Activated CD4-positive, alpha-beta T cell treated with anti-CD3 and anti-CD28 coated beads for 36 hours (primary cell): ENCODE results near the gene TBCD. TPM values are rescaled to one million over a fixed set of nuclear protein-coding genes. Genes with fewer than 3 reads are reported as not detected.
"Not testable (repeated sequence)": the region's sequence is repeated elsewhere in the genome, so short reads cannot be mapped to it uniquely, and the experiment has no call there.

Source experiments
- ATAC-seq: fragments of 200-7000 bp; cut with Tn5 transposase; one replicate; pipeline ENCODE4 v1.10.0; 2021; ENCODE audit warnings: mild to moderate bottlenecking, moderate library complexity
- CTCF ChIA-PET: fragments of 350-600 bp; sonication (Branson Sonifier 250); formaldehyde crosslinking; loops from one replicate; lab custom pipeline; 2021; ENCODE audit warnings: antibody characterized with exemption; lab: Charles Lee
- POLR2A ChIA-PET: fragments of 350-600 bp; sonication (Branson Sonifier 250); formaldehyde crosslinking; loops from one replicate; lab custom pipeline; 2021; ENCODE audit warnings: antibody characterized with exemption, inconsistent platforms; lab: Charles Lee
- DNase-seq: peaks from one replicate; pipeline ENCODE4 v3.0.0-alpha.2; 2020
- H3K27ac Mint-ChIP-seq: one replicate; pipeline ENCODE4 v1.8.0; 2021; ENCODE audit warnings: mixed read lengths
- H3K27me3 Mint-ChIP-seq: one replicate; pipeline ENCODE4 v1.8.0; 2021; ENCODE audit warnings: mixed read lengths
- H3K36me3 Mint-ChIP-seq: one replicate; pipeline ENCODE4 v1.8.0; 2021; ENCODE audit warnings: low read depth, mixed read lengths
- H3K4me1 Mint-ChIP-seq: one replicate; pipeline ENCODE4 v1.8.0; 2021; ENCODE audit warnings: mixed read lengths
- H3K4me3 Mint-ChIP-seq: one replicate; pipeline ENCODE4 v1.8.0; 2021; ENCODE audit warnings: mild to moderate bottlenecking, moderate library complexity, mixed read lengths
- H3K9me3 Mint-ChIP-seq: one replicate; pipeline ENCODE4 v1.8.0; 2021; ENCODE audit warnings: low read depth, mixed read lengths
- intact Hi-C, 2 experiments: fragments of 100-400 bp; cut with DNase I in 1 of 2; cut with micrococcal nuclease in 1 of 2; formaldehyde crosslinking; loops; one replicate each; pipeline versions ENCODE4 v1.14.2 to v1.15.1; 2022 to 2024; cut with DNase I, micrococcal nuclease
- total RNA-seq, 2 experiments: library from RNA; stranded (reverse); gene quantifications; one replicate each; pipeline ENCODE4 v1.2.3, GENCODE V29; 2021

TBCD gene
- total RNA-seq, 2 experiments from 2014 or later, result 83.3 to 97.2 TPM

- H3K4me3 Mint-ChIP-seq, result no peak overlapping the region
These were observed 694 bp upstream of the TBCD start for GRCh38 chr17:82751171-82751570.

GRCh38 chr17:82752371-82753200 is 721 bp downstream of the TBCD start:
- intact Hi-C loops, result loop anchor here (1.0 to 5.0 kb wide), 5 partner anchors 35 to 334 kb away; partner anchors contain the start of genes FN3KRP (in 2 of the 2), HEXD (in 1 of the 2), NARF (in 1 of the 2) and OGFOD3 (in 1 of the 2)
- Mint-ChIP-seq H3K4me3 (peak overlapping the region; percentile 84), H3K27me3 (no peaks in the 10 kb centered on the region), H3K36me3 (peaks cover 23% of the 10 kb centered on the region), H3K4me1 (peaks cover 26% of the 10 kb centered on the region), H3K9me3 (peaks cover 2% of the 10 kb centered on the region), H3K27ac (no peak overlapping the region)
- POLR2A ChIA-PET, result interaction anchor here (0.7 kb wide), 1 partner anchor 253 kb away, joined by 3 read pairs; no protein-coding TSS in a partner anchor
- DNase-seq (no peak), ATAC-seq (peak; percentile 34)
- CTCF ChIA-PET, result interaction anchor here (1.7 kb wide), 1 partner anchor 11 kb away, joined by 5 read pairs; no protein-coding TSS in a partner anchor

More at GRCh38 chr17:82751171-82751570, 694 bp upstream of the TBCD start:
- ATAC-seq, result peak; percentile 34
- DNase-seq, result no peak
- peaks cover 21% of the 10 kb centered on the region for H3K36me3 Mint-ChIP-seq
- no peak overlapping the region for H3K27ac Mint-ChIP-seq
- CTCF ChIA-PET, result no interaction called here
- no peaks in the 10 kb centered on the region for H3K27me3 Mint-ChIP-seq
- H3K9me3 Mint-ChIP-seq, result peaks cover 7% of the 10 kb centered on the region
- H3K4me1 Mint-ChIP-seq, result peaks cover 26% of the 10 kb centered on the region
- intact Hi-C loops, result loop anchor here (1.0 to 5.0 kb wide), 7 partner anchors 16 to 301 kb away; partner anchors contain the start of genes CYBC1 (in 1 of the 2), FN3K (in 1 of the 2), FN3KRP (in 1 of the 2) and FOXK2 (in 1 of the 2)
- POLR2A ChIA-PET, result no interaction called here

- Mint-ChIP-seq H3K9me3 (peaks cover 2% of the 10 kb centered on the region), H3K27ac (no peak overlapping the region), H3K4me1 (peaks cover 26% of the 10 kb centered on the region), H3K36me3 (peaks cover 23% of the 10 kb centered on the region), H3K4me3 (peak overlapping the region; percentile 84), H3K27me3 (no peaks in the 10 kb centered on the region)
- DNase-seq (no peak), ATAC-seq (no peak)
- intact Hi-C loops, result loop anchor here in 1 of 2 experiments (2.0 to 5.0 kb wide), 2 partner anchors 36 to 106 kb away; partner anchors contain the start of gene FN3KRP
- POLR2A ChIA-PET, result interaction anchor here (0.7 kb wide), 1 partner anchor 253 kb away, joined by 3 read pairs; no protein-coding TSS in a partner anchor
- CTCF ChIA-PET, result interaction anchor here (1.7 kb wide), 1 partner anchor 11 kb away, joined by 5 read pairs; no protein-coding TSS in a partner anchor
These were observed 1.3 kb downstream of the TBCD start for GRCh38 chr17:82753201-82753464.

GRCh38 chr17:82754297-82755208 is 2.7 kb downstream of the TBCD start:
- intact Hi-C loops, result loop anchor here in 1 of 2 experiments (5.0 kb wide), 1 partner anchor 37 kb away; the partner anchor contains the start of gene FN3KRP
- Mint-ChIP-seq H3K36me3 (peaks cover 17% of the 10 kb centered on the region), H3K4me3 (peak overlapping the region; percentile 40), H3K27me3 (no peaks in the 10 kb centered on the region), H3K4me1 (peaks cover 26% of the 10 kb centered on the region), H3K9me3 (no peaks in the 10 kb centered on the region), H3K27ac (no peak overlapping the region)
- ChIA-PET CTCF (interaction anchor here (0.6 to 1.1 kb wide), 3 partner anchors 56 to 330 kb away, joined by 3 to 4 read pairs (median 3); partner anchors contain the start of gene RAB40B), POLR2A (no interaction called here)
- DNase-seq, result peak; percentile 42
- no peak for ATAC-seq

- DNase-seq, result no peak
- intact Hi-C loops, result no loop called here
- no peak overlapping the region for H3K4me3 Mint-ChIP-seq
- H3K27ac Mint-ChIP-seq, result no peak overlapping the region
- H3K36me3 Mint-ChIP-seq, result peaks cover 16% of the 10 kb centered on the region
- POLR2A ChIA-PET, result no interaction called here
- H3K4me1 Mint-ChIP-seq, result peaks cover 26% of the 10 kb centered on the region
- no peak for ATAC-seq
- no peaks in the 10 kb centered on the region for H3K27me3 Mint-ChIP-seq
- H3K9me3 Mint-ChIP-seq, result no peaks in the 10 kb centered on the region
- CTCF ChIA-PET, result interaction anchor here (0.7 kb wide), 1 partner anchor 84 kb away, joined by 3 read pairs; no protein-coding TSS in a partner anchor
These were observed 4.3 kb downstream of the TBCD start for GRCh38 chr17:82756166-82756565.

- no peak overlapping the region for H3K4me3 Mint-ChIP-seq
- no peak overlapping the region for H3K27ac Mint-ChIP-seq
- ATAC-seq (no peak), DNase-seq (no peak)
- H3K4me1 Mint-ChIP-seq, result peaks cover 7% of the 10 kb centered on the region
- CTCF ChIA-PET, result interaction anchor here (1.1 to 2.5 kb wide), 3 partner anchors 12 to 97 kb away, joined by 3 to 6 read pairs (median 5); no protein-coding TSS in a partner anchor
- H3K9me3 Mint-ChIP-seq, result no peaks in the 10 kb centered on the region
- POLR2A ChIA-PET, result interaction anchor here (0.6 kb wide), 1 partner anchor 48 kb away, joined by 4 read pairs; no protein-coding TSS in a partner anchor
- H3K36me3 Mint-ChIP-seq, result peaks cover 43% of the 10 kb centered on the region
- H3K27me3 Mint-ChIP-seq, result no peaks in the 10 kb centered on the region
- intact Hi-C loops, result loop anchor here (5.0 kb wide), 2 partner anchors 98 to 413 kb away; no protein-coding TSS in a partner anchor
These were observed 13.5 kb downstream of the TBCD start for GRCh38 chr17:82765371-82765770.

GRCh38 chr17:82767041-82767754 is 15.3 kb downstream of the TBCD start:
- no peak overlapping the region for H3K4me3 Mint-ChIP-seq
- ChIA-PET CTCF (interaction anchor here (0.6 to 2.8 kb wide), 4 partner anchors 98 to 645 kb away, joined by 3 to 12 read pairs (median 4); no protein-coding TSS in a partner anchor), POLR2A (no interaction called here)
- H3K27me3 Mint-ChIP-seq, result no peaks in the 10 kb centered on the region
- intact Hi-C loops, result loop anchor here (1.0 to 5.0 kb wide), 3 partner anchors 99 to 415 kb away; no protein-coding TSS in a partner anchor
- ATAC-seq (peak; percentile 61), DNase-seq (peak; percentile 78)
- no peak overlapping the region for H3K27ac Mint-ChIP-seq
- no peaks in the 10 kb centered on the region for H3K9me3 Mint-ChIP-seq
- H3K4me1 Mint-ChIP-seq, result peaks cover 7% of the 10 kb centered on the region
- peaks cover 42% of the 10 kb centered on the region for H3K36me3 Mint-ChIP-seq

GRCh38 chr17:82769041-82769440 is 17.2 kb downstream of the TBCD start:
- Mint-ChIP-seq H3K27ac (no peak overlapping the region), H3K4me1 (peaks cover 3% of the 10 kb centered on the region), H3K4me3 (no peak overlapping the region), H3K9me3 (no peaks in the 10 kb centered on the region), H3K27me3 (no peaks in the 10 kb centered on the region), H3K36me3 (peaks cover 47% of the 10 kb centered on the region)
- POLR2A ChIA-PET, result no interaction called here
- DNase-seq (no peak), ATAC-seq (no peak)
- intact Hi-C loops, result loop anchor here (5.0 kb wide), 2 partner anchors 102 to 417 kb away; no protein-coding TSS in a partner anchor
- CTCF ChIA-PET, result interaction anchor here (0.5 to 2.8 kb wide), 5 partner anchors 11 to 147 kb away, joined by 3 to 12 read pairs (median 4); no protein-coding TSS in a partner anchor

- H3K27ac Mint-ChIP-seq, result no peak overlapping the region
- no peak for DNase-seq
- ChIA-PET CTCF (interaction anchor here (0.9 to 2.3 kb wide), 2 partner anchors 9 to 55 kb away, joined by 3 to 6 read pairs; partner anchors contain the start of gene FN3KRP), POLR2A (interaction anchor here (0.5 kb wide), 1 partner anchor 107 kb away, joined by 3 read pairs; no protein-coding TSS in a partner anchor)
- peaks cover 2% of the 10 kb centered on the region for H3K4me1 Mint-ChIP-seq
- no peak overlapping the region for H3K4me3 Mint-ChIP-seq
- no peaks in the 10 kb centered on the region for H3K27me3 Mint-ChIP-seq
- no peak for ATAC-seq
- no peaks in the 10 kb centered on the region for H3K9me3 Mint-ChIP-seq
- H3K36me3 Mint-ChIP-seq, result peaks cover 41% of the 10 kb centered on the region
- intact Hi-C loops, result no loop called here
These were observed 20.2 kb downstream of the TBCD start for GRCh38 chr17:82772026-82772425.

GRCh38 chr17:82774456-82774855 is 22.6 kb downstream of the TBCD start:
- ATAC-seq, H3K9me3 Mint-ChIP-seq, H3K4me1 Mint-ChIP-seq, H3K27ac Mint-ChIP-seq, DNase-seq, H3K27me3 Mint-ChIP-seq, POLR2A ChIA-PET, H3K4me3 Mint-ChIP-seq: not testable (repeated sequence)
- intact Hi-C loops, result loop anchor here in 1 of 2 experiments (2.0 kb wide), 1 partner anchor 106 kb away; no protein-coding TSS in a partner anchor
- CTCF ChIA-PET, result interaction anchor here (0.7 to 1.3 kb wide), 4 partner anchors 12 to 126 kb away, joined by 3 to 6 read pairs (median 4); no protein-coding TSS in a partner anchor
- H3K36me3 Mint-ChIP-seq, result peaks cover 30% of the 10 kb centered on the region
